H9 (cell line): ENCODE measurements around the gene RNF224. TPM values are rescaled to one million over a fixed set of nuclear protein-coding genes. Genes with fewer than 3 reads are reported as not detected.

Experiments used
- DNase-seq: peaks from one replicate; pipeline ENCODE4 v3.0.0-alpha.2; 2017
- H2AFZ ChIP-seq: one replicate; pipeline ENCODE4 v1.6.1; 2013; ENCODE audit warnings: mild to moderate bottlenecking, low read length, control low read depth, moderate library complexity
- H2AK5ac ChIP-seq: 2 replicates; pipeline ENCODE4 v1.6.1; 2013; ENCODE audit warnings: low read length, control low read depth, mixed read lengths; ENCODE audit not compliant: insufficient read length
- H2BK120ac ChIP-seq: one replicate; pipeline ENCODE4 v1.6.1; 2013; ENCODE audit warnings: low read depth, mild to moderate bottlenecking, low read length, control low read depth, inconsistent platforms; ENCODE audit not compliant: poor library complexity, severe bottlenecking
- H2BK12ac ChIP-seq: 2 replicates; pipeline ENCODE4 v1.6.1; 2013; ENCODE audit warnings: low read length, control low read depth, mixed read lengths, low read depth; ENCODE audit not compliant: insufficient read length
- H2BK15ac ChIP-seq: 2 replicates; pipeline ENCODE4 v1.6.1; 2013; ENCODE audit warnings: low read depth, low read length, control low read depth
- H2BK20ac ChIP-seq: one replicate; pipeline ENCODE4 v1.6.1; 2013; ENCODE audit warnings: low read depth, mild to moderate bottlenecking, low read length, control low read depth, inconsistent platforms; ENCODE audit not compliant: poor library complexity, severe bottlenecking
- H2BK5ac ChIP-seq: 2 replicates; pipeline ENCODE4 v1.6.1; 2013; ENCODE audit warnings: low read length, control low read depth, mixed read lengths; ENCODE audit not compliant: insufficient read length
- H3K14ac ChIP-seq: 2 replicates; pipeline ENCODE4 v1.6.1; 2013; ENCODE audit warnings: low read length, control low read depth; ENCODE audit not compliant: insufficient read depth
- H3K18ac ChIP-seq: 2 replicates; pipeline ENCODE4 v1.6.1; 2013; ENCODE audit warnings: low read depth, mild to moderate bottlenecking, mixed read lengths, low read length, control low read depth; ENCODE audit not compliant: insufficient read length
- H3K23ac ChIP-seq: 2 replicates; pipeline ENCODE4 v1.6.1; 2013; ENCODE audit warnings: low read length, control low read depth, mixed read lengths, low read depth; ENCODE audit not compliant: insufficient read length
- H3K23me2 ChIP-seq: 2 replicates; pipeline ENCODE4 v1.6.1; 2013; ENCODE audit warnings: low read depth, mild to moderate bottlenecking, mixed read lengths, low read length, control low read depth; ENCODE audit not compliant: insufficient read length, poor library complexity, severe bottlenecking
- H3K27ac ChIP-seq: 2 replicates; pipeline ENCODE4 v1.5.1; 2013; ENCODE audit warnings: low read length, control low read depth, mixed read lengths, low read depth; ENCODE audit not compliant: insufficient read length
- H3K27me3 ChIP-seq: 2 replicates; pipeline ENCODE4 v1.6.1; 2013; ENCODE audit warnings: low read length, control low read depth, inconsistent platforms; ENCODE audit not compliant: insufficient read depth
- H3K4ac ChIP-seq: 2 replicates; pipeline ENCODE4 v1.6.1; 2013; ENCODE audit warnings: low read depth, mild to moderate bottlenecking, control low read depth, inconsistent platforms, low read length, moderate library complexity
- H3K4me1 ChIP-seq: 2 replicates; pipeline ENCODE4 v1.6.1; 2013; ENCODE audit warnings: low read length, control low read depth, inconsistent platforms; ENCODE audit not compliant: insufficient read depth
- H3K4me2 ChIP-seq: 2 replicates; pipeline ENCODE4 v1.6.1; 2013; ENCODE audit warnings: low read length, control low read depth, mixed read lengths; ENCODE audit not compliant: insufficient read length, insufficient read depth
- H3K56ac ChIP-seq: 2 replicates; pipeline ENCODE4 v1.6.1; 2013; ENCODE audit warnings: low read depth, mild to moderate bottlenecking, mixed read lengths, low read length, control low read depth; ENCODE audit not compliant: insufficient read length
- H3K79me1 ChIP-seq: 2 replicates; pipeline ENCODE4 v1.6.1; 2013; ENCODE audit warnings: low read depth, mild to moderate bottlenecking, moderate library complexity, low read length, control low read depth, inconsistent platforms; ENCODE audit not compliant: insufficient read depth, poor library complexity, severe bottlenecking
- H3K79me2 ChIP-seq: 2 replicates; pipeline ENCODE4 v1.6.1; 2013; ENCODE audit warnings: low read length, control low read depth, inconsistent platforms; ENCODE audit not compliant: insufficient read depth
- H3K9ac ChIP-seq: 2 replicates; pipeline ENCODE4 v1.6.1; 2013; ENCODE audit warnings: low read length, control low read depth, mixed read lengths; ENCODE audit not compliant: insufficient read length; ENCODE audit errors: extremely low read depth
- H3K9me3 ChIP-seq: one replicate; pipeline ENCODE4 v1.6.1; 2013; ENCODE audit warnings: low read depth, low read length, inconsistent platforms; ENCODE audit not compliant: control insufficient read depth
- H3T11ph ChIP-seq: one replicate; pipeline ENCODE4 v1.6.1; 2013; ENCODE audit warnings: mild to moderate bottlenecking, low read length, control low read depth, inconsistent platforms
- H4K20me1 ChIP-seq: one replicate; pipeline ENCODE4 v1.6.1; 2013; ENCODE audit not compliant: control insufficient read depth, insufficient read length, insufficient read depth
- H4K5ac ChIP-seq: 2 replicates; pipeline ENCODE4 v1.6.1; 2013; ENCODE audit warnings: low read depth, mild to moderate bottlenecking, mixed read lengths, low read length, control low read depth; ENCODE audit not compliant: insufficient read length
- H4K8ac ChIP-seq: replicated peaks from 2 replicates; pipeline ENCODE4 v1.6.1; 2013; ENCODE audit warnings: low read length, control low read depth, mixed read lengths, low read depth; ENCODE audit not compliant: insufficient read length
- H4K91ac ChIP-seq: 2 replicates; pipeline ENCODE4 v1.6.1; 2013; ENCODE audit warnings: low read depth, mild to moderate bottlenecking, moderate library complexity, mixed read lengths, low read length, control low read depth; ENCODE audit not compliant: insufficient read length
- H3K27ac Mint-ChIP-seq, 3 experiments: 2 replicates in 2 of 3; 3 replicates in 1 of 3; pipeline ENCODE4 v1.8.0; 2020 to 2021; ENCODE audit warnings: mixed read lengths in 3 of 3, mild to moderate bottlenecking in 1 of 3, moderate library complexity in 1 of 3
- H3K27me3 Mint-ChIP-seq: 2 replicates; pipeline ENCODE4 v1.8.0; 2021; ENCODE audit warnings: low read depth, mild to moderate bottlenecking, moderate library complexity, mixed read lengths
- H3K36me3 Mint-ChIP-seq, 3 experiments: 2 replicates in 2 of 3; 3 replicates in 1 of 3; pipeline ENCODE4 v1.8.0; 2020 to 2021; ENCODE audit warnings: low read depth in 3 of 3, mixed read lengths in 3 of 3; ENCODE audit not compliant: insufficient read depth in 1 of 3
- H3K4me1 Mint-ChIP-seq, 2 experiments: 2 replicates each; pipeline ENCODE4 v1.8.0; 2020; ENCODE audit warnings: mixed read lengths in 2 of 2
- H3K4me3 Mint-ChIP-seq, 2 experiments: 2 replicates in 1 of 2; 3 replicates in 1 of 2; pipeline ENCODE4 v1.8.0; 2020 to 2021; ENCODE audit warnings: mild to moderate bottlenecking in 2 of 2, mixed read lengths in 2 of 2, moderate library complexity in 1 of 2
- H3K9me3 Mint-ChIP-seq, 2 experiments: 2 replicates in 1 of 2; 3 replicates in 1 of 2; pipeline ENCODE4 v1.8.0; 2020; ENCODE audit warnings: mild to moderate bottlenecking in 2 of 2, mixed read lengths in 2 of 2, moderate library complexity in 1 of 2
- WGBS: extraction: QIAGEN DNeasy Blood & Tissue Kit; methylation state at CpG from one replicate; pipeline ENCODE4 v1.1.7; 2013; ENCODE audit warnings: missing lambda C conversion rate, low lambda C conversion rate, mixed read lengths; ENCODE audit not compliant: insufficient read length; ENCODE audit errors: extremely low coverage; 5-methylcytosine and 5-hydroxymethylcytosine counted together
- total RNA-seq: library from RNA; stranded (reverse); gene quantifications from 2 replicates; pipeline ENCODE4 v1.2.1, GENCODE V29; 2021
- TF ChIP-seq, protein P1 (sequence below): fragments of 200-600 bp; sonication (generic); conservative IDR thresholded peaks from 3 replicates; pipeline ENCODE4 v1.8.0; 2021; ENCODE audit warnings: antibody characterized with exemption, mild to moderate bottlenecking

Gene RNF224
- total RNA-seq, 1 experiment from 2014 or later: 0.15 TPM

- Histone ChIP-seq H3K14ac (no peak overlapping the region; the same call in 1 of the 2 replicates), H3K4me2 (no peak overlapping the region), H2BK20ac (no peak overlapping the region), H3K9me3 (no peaks in the 10 kb centered on the region), H3K18ac (no peak overlapping the region), H2AK5ac (no peak overlapping the region), H3T11ph (no peak overlapping the region), H3K9ac (no peak overlapping the region), H3K4ac (no peak overlapping the region), H3K27me3 (no peaks in the 10 kb centered on the region), H3K23me2 (no peaks in the 10 kb centered on the region), H4K91ac (no peak overlapping the region), H2BK5ac (no peak overlapping the region), H3K27ac (no peak overlapping the region), H4K8ac (no peak overlapping the region), H2BK12ac (no peak overlapping the region), H3K79me2 (no peaks in the 10 kb centered on the region), H2BK120ac (no peak overlapping the region), H3K23ac (no peak overlapping the region), H3K79me1 (no peaks in the 10 kb centered on the region), H4K5ac (no peak overlapping the region), H3K4me1 (peaks cover 3% of the 10 kb centered on the region; the same call in 1 of the 2 replicates), H4K20me1 (no peaks in the 10 kb centered on the region), H2AFZ (no peak overlapping the region), H3K56ac (no peak overlapping the region), H2BK15ac (no peak overlapping the region)
- H3K27ac Mint-ChIP-seq: no peak overlapping the region; a peak in 1 of 7 replicates
- H3K27me3 Mint-ChIP-seq: peaks cover 7% of the 10 kb centered on the region
- no peak overlapping the region for H3K4me3 Mint-ChIP-seq
- TF ChIP-seq, protein P1, sequence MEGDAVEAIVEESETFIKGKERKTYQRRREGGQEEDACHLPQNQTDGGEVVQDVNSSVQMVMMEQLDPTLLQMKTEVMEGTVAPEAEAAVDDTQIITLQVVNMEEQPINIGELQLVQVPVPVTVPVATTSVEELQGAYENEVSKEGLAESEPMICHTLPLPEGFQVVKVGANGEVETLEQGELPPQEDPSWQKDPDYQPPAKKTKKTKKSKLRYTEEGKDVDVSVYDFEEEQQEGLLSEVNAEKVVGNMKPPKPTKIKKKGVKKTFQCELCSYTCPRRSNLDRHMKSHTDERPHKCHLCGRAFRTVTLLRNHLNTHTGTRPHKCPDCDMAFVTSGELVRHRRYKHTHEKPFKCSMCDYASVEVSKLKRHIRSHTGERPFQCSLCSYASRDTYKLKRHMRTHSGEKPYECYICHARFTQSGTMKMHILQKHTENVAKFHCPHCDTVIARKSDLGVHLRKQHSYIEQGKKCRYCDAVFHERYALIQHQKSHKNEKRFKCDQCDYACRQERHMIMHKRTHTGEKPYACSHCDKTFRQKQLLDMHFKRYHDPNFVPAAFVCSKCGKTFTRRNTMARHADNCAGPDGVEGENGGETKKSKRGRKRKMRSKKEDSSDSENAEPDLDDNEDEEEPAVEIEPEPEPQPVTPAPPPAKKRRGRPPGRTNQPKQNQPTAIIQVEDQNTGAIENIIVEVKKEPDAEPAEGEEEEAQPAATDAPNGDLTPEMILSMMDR: no peak
- no peaks in the 10 kb centered on the region for H3K9me3 Mint-ChIP-seq
- H3K36me3 Mint-ChIP-seq: peaks cover 0 to 5% (median 0%) of the 10 kb centered on the region in 3 experiments; a peak in 3 of 7 replicates
- WGBS: no CpG with 5 or more reads among the region's 40 CpGs
- DNase-seq: no peak
- peaks cover 11 to 18% of the 10 kb centered on the region in 2 experiments for H3K4me1 Mint-ChIP-seq
Observed at GRCh38 chr9:137234055-137234697, 6.9 kb downstream of the RNF224 start.
